HG03571 (cell line): ENCODE results near the gene ATP6V0B.

ENCODE experiments used
- ATAC-seq: cut with Tn5 transposase; IDR thresholded peaks from one replicate; pipeline ENCODE4 v1.9.1; 2021; ENCODE audit not compliant: unreplicated experiment

ATP6V0B gene

GRCh38 chr1:44025816-44026215 is 51.1 kb downstream of the ATP6V0B start:
- no peak for ATAC-seq

- ATAC-seq = no peak
Observed at GRCh38 chr1:44027320-44027719, 52.6 kb downstream of the ATP6V0B start.
